PC-9 (cell line): Measurements from ENCODE around the gene ZNF438. TPM values are rescaled to one million over a fixed set of nuclear protein-coding genes. Genes with fewer than 3 reads are reported as not detected.

Experiments used
- BruUV-seq: library from RNA; stranded (reverse); fragments of 400-500 nt; replicated peaks from 2 replicates; lab custom pipeline; 2021; lab: Mats Ljungman, UMichigan
- CTCF ChIA-PET: fragments of 300-600 bp; sonication (Branson Sonifier 250); formaldehyde crosslinking; loops from one replicate; lab custom pipeline; 2022; ENCODE audit warnings: antibody characterized with exemption; lab: Charles Lee
- POLR2A ChIA-PET: fragments of 300-600 bp; sonication (Branson Sonifier 250); formaldehyde crosslinking; loops from one replicate; lab custom pipeline; 2022; ENCODE audit warnings: antibody characterized with exemption; ENCODE audit not compliant: unreplicated experiment; lab: Charles Lee
- DNase-seq, 2 experiments: peaks; one replicate each; pipeline versions ENCODE4 v3.0.0 to v3.0.0-alpha.2; 2015 to 2022; ENCODE audit warnings: mixed read lengths in 1 of 2
- H2AFZ ChIP-seq: fragments of 200-600 bp; sonication (generic); 2 replicates; pipeline ENCODE4 v1.8.1; 2017; ENCODE audit warnings: antibody characterized with exemption
- H3F3A ChIP-seq: fragments of 200-600 bp; sonication (generic); 2 replicates; pipeline ENCODE4 v1.8.1; 2017; ENCODE audit warnings: antibody characterized with exemption, mild to moderate bottlenecking, low read depth; ENCODE audit not compliant: insufficient read depth
- H3K27ac ChIP-seq: fragments of 200-600 bp; sonication (generic); 2 replicates; pipeline ENCODE4 v1.6.1; 2016; ENCODE audit warnings: mixed run types
- H3K27me3 ChIP-seq: fragments of 200-600 bp; sonication (generic); 2 replicates; pipeline ENCODE4 v1.6.1; 2016; ENCODE audit warnings: low read depth, mixed run types; ENCODE audit not compliant: insufficient read depth
- H3K36me3 ChIP-seq: fragments of 200-600 bp; sonication (generic); 2 replicates; pipeline ENCODE4 v1.6.1; 2016; ENCODE audit warnings: low read depth, mixed run types
- H3K4me1 ChIP-seq: fragments of 200-600 bp; sonication (generic); replicated peaks from 2 replicates; pipeline ENCODE4 v1.6.1; 2016; ENCODE audit warnings: mixed run types; ENCODE audit not compliant: insufficient read depth
- H3K4me2 ChIP-seq: fragments of 200-600 bp; sonication (generic); 2 replicates; pipeline ENCODE4 v1.6.1; 2017; ENCODE audit warnings: mixed run types
- H3K4me3 ChIP-seq: fragments of 200-600 bp; sonication (generic); 2 replicates; pipeline ENCODE4 v1.6.1; 2016; ENCODE audit warnings: mixed run types
- H3K79me2 ChIP-seq: fragments of 200-600 bp; sonication (generic); 2 replicates; pipeline ENCODE4 v1.6.1; 2017; ENCODE audit warnings: low read depth, mixed run types
- H3K9me2 ChIP-seq: fragments of 200-600 bp; sonication (generic); 2 replicates; pipeline ENCODE4 v1.8.1; 2017; ENCODE audit warnings: mild to moderate bottlenecking; ENCODE audit not compliant: insufficient read depth
- H3K9me3 ChIP-seq: fragments of 200-600 bp; sonication (generic); 2 replicates; pipeline ENCODE4 v1.8.1; 2016; ENCODE audit warnings: low read depth; ENCODE audit not compliant: insufficient read depth
- H4K20me1 ChIP-seq: fragments of 200-600 bp; sonication (generic); 2 replicates; pipeline ENCODE4 v1.8.1; 2017; ENCODE audit not compliant: insufficient read depth
- CTCF ChIP-seq: fragments of 200-600 bp; sonication (generic); conservative IDR thresholded peaks from 2 replicates; pipeline ENCODE4 v1.6.1; 2017; ENCODE audit warnings: mixed run types, antibody characterized with exemption, mild to moderate bottlenecking, moderate library complexity
- EZH2 ChIP-seq: fragments of 200-600 bp; sonication (generic); IDR thresholded peaks from 2 replicates; pipeline ENCODE4 v1.8.0; 2017; ENCODE audit warnings: antibody characterized with exemption, low read depth
- intact Hi-C: fragments of 100-400 bp; cut with micrococcal nuclease; formaldehyde crosslinking; loops from one replicate; pipeline ENCODE4 v1.10.0; 2022; ENCODE audit not compliant: unreplicated experiment
- total RNA-seq: library from RNA; stranded (reverse); gene quantifications from 2 replicates; pipeline ENCODE4 v1.2.3, GENCODE V29; 2021

The ZNF438 gene
- total RNA-seq, 1 experiment from 2014 or later = 4.7 TPM

GRCh38 chr10:31075434-31075833 lies 43.8 kb upstream of the ZNF438 start:
- peaks cover 3% of the 10 kb centered on the region; the same call in 1 of the 2 replicates for H3F3A ChIP-seq
- H3K4me1 ChIP-seq = peaks cover 30% of the 10 kb centered on the region
- no peaks in the 10 kb centered on the region for H4K20me1 ChIP-seq
- no TSS peak for BruUV-seq
- ChIA-PET POLR2A (interaction anchor here (0.5 kb wide), 2 partner anchors 73 to 1495 kb away, joined by 3 to 5 read pairs; no protein-coding TSS in a partner anchor), CTCF (no interaction called here)
- intact Hi-C loops = loop anchor here (2.0 kb wide), 1 partner anchor 41 kb away; no protein-coding TSS in a partner anchor
- DNase-seq = peak; percentile 45 to 85
- H3K9me3 ChIP-seq = no peaks in the 10 kb centered on the region
- H3K4me3 ChIP-seq = no peak overlapping the region
- H2AFZ ChIP-seq = no peak overlapping the region
- H3K9me2 ChIP-seq = no peaks in the 10 kb centered on the region
- peak overlapping the region; percentile 21 for H3K4me2 ChIP-seq
- no peaks in the 10 kb centered on the region for H3K79me2 ChIP-seq
- H3K27ac ChIP-seq = 0 out of 2 replicates have a peak overlapping the region, but pooled peaks have one; percentile 30
- no peaks in the 10 kb centered on the region for H3K36me3 ChIP-seq
- no peaks in the 10 kb centered on the region for H3K27me3 ChIP-seq
- TF ChIP-seq EZH2 (no peak), CTCF (no peak)

GRCh38 chr10:31074722-31075086 lies 43.0 kb upstream of the ZNF438 start:
- intact Hi-C loops = loop anchor here (2.0 kb wide), 1 partner anchor 40 kb away; no protein-coding TSS in a partner anchor
- Histone ChIP-seq H2AFZ (no peak overlapping the region), H3K79me2 (no peaks in the 10 kb centered on the region), H3K4me2 (no peak overlapping the region; the same call in 1 of the 2 replicates), H4K20me1 (no peaks in the 10 kb centered on the region), H3K4me3 (no peak overlapping the region), H3K4me1 (peaks cover 30% of the 10 kb centered on the region), H3K9me2 (no peaks in the 10 kb centered on the region), H3K27me3 (no peaks in the 10 kb centered on the region), H3F3A (peaks cover 3% of the 10 kb centered on the region; the same call in 1 of the 2 replicates), H3K9me3 (no peaks in the 10 kb centered on the region), H3K36me3 (no peaks in the 10 kb centered on the region), H3K27ac (0 out of 2 replicates have a peak overlapping the region, but pooled peaks have one; percentile 30)
- no peak for DNase-seq
- TF ChIP-seq EZH2 (no peak), CTCF (no peak)
- no TSS peak for BruUV-seq
- CTCF ChIA-PET = no interaction called here
- POLR2A ChIA-PET = no interaction called here

- Histone ChIP-seq H2AFZ (no peak overlapping the region), H3K79me2 (no peaks in the 10 kb centered on the region), H3K4me1 (peaks cover 30% of the 10 kb centered on the region), H3K4me2 (no peak overlapping the region), H4K20me1 (no peaks in the 10 kb centered on the region), H3K36me3 (no peaks in the 10 kb centered on the region), H3K9me2 (no peaks in the 10 kb centered on the region), H3K4me3 (no peak overlapping the region), H3F3A (peaks cover 3% of the 10 kb centered on the region; the same call in 1 of the 2 replicates), H3K27ac (no peak overlapping the region), H3K9me3 (no peaks in the 10 kb centered on the region), H3K27me3 (no peaks in the 10 kb centered on the region)
- POLR2A ChIA-PET = no interaction called here
- no peak for DNase-seq
- BruUV-seq = no TSS peak
- CTCF ChIA-PET = no interaction called here
- intact Hi-C loops = loop anchor here (2.0 kb wide), 1 partner anchor 39 kb away; no protein-coding TSS in a partner anchor
- TF ChIP-seq CTCF = no peak
- TF ChIP-seq EZH2 = no peak
These were observed 42.5 kb upstream of the ZNF438 start for GRCh38 chr10:31073996-31074721.
